ENCODE results near the gene G6PC3. TPM values are rescaled to one million over a fixed set of nuclear protein-coding genes. Genes with fewer than 3 reads are reported as not detected.

Gene G6PC3
- total and polyA plus RNA-seq, 10 of the 15 experiments (the other 5 are each of a cell fraction or from before 2014, with no cell fraction given), result 13.0 to 93.7 (median 43.0) TPM

DNA sequence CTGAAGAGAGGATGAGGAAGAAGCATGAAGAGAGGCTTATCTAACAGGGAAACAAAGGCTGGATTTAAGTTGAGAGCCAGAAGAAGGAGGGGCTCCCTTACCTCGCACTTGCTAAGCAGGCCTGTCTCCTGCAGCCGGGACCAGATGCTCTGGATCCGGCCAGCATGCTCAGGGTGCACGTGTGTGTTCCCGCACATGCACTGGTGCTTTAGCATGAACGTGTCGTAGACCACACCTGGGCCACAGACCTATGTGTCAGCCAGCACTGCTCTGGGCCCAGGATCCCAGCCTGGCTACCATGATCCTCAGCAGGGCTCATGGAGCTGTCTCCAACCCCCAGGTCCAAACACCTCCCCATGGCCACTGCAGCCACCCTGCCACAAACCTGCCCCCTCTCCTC lies 14.4 kb downstream of the G6PC3 start:
- ChIA-PET CTCF (interaction anchor here (1.3 to 2.3 kb wide), 4 partner anchors 10 to 84 kb away, joined by 3 to 16 read pairs (median 4); no protein-coding TSS in a partner anchor), POLR2A (no interaction called here), RAD21 (ENCODE audit: unreplicated experiment) (no interaction called here), SMC1A (ENCODE audit: uncharacterized antibody, unreplicated experiment) (no interaction called here)
- Histone ChIP-seq H4K20me1 (ENCODE audit: control insufficient read depth, insufficient read depth) (no peaks in the 10 kb centered on the region; the same call in 1 of the 2 replicates), H2AFZ (ENCODE audit: control insufficient read depth, low read depth, low read length) (no peak overlapping the region), H3K9me3 (replicated peaks; ENCODE audit: control insufficient read depth, insufficient read depth, low read length) (no peaks in the 10 kb centered on the region), H3K4me2 (ENCODE audit: control insufficient read depth, insufficient read depth) (no peak overlapping the region), H3K79me2 (ENCODE audit: control insufficient read depth, insufficient read depth, low read length) (no peaks in the 10 kb centered on the region), H3K27ac (ENCODE audit: control insufficient read depth, insufficient read depth) (no peak overlapping the region), H3K4me1 (ENCODE audit: control insufficient read depth, insufficient read depth, low read length) (no peaks in the 10 kb centered on the region), H3K36me3 (ENCODE audit: control insufficient read depth in 2 of 2, insufficient read depth in 2 of 2, low read length in 1 of 2) (peaks cover 13 to 36% of the 10 kb centered on the region in 2 experiments; a peak in 3 of 4 replicates), H3K9ac (ENCODE audit: control insufficient read depth, insufficient read depth, low read length) (no peak overlapping the region), H3K4me3 (no peak overlapping the region), H3K27me3 (replicated peaks in 1 of 2; ENCODE audit: control insufficient read depth in 2 of 2, insufficient read depth in 2 of 2, low read length in 1 of 2) (no peaks in the 10 kb centered on the region)
- WGBS (ENCODE audit: insufficient coverage, insufficient replicate concordance, low lambda C conversion rate, missing lambda C conversion rate), result 80% methylated on average over 7 of the region's 7 CpGs
- FAIRE-seq (no peak), ATAC-seq (no peak), DNase-seq (ENCODE audit: low read depth, low spot score) (no peak)
- intact Hi-C loops (cut with micrococcal nuclease; ENCODE audit: unreplicated experiment) (no loop called here), in situ Hi-C loops (cut with MboI) (no loop called here)
- no peak for TF ChIP-seq ATF7 (IDR thresholded peaks at IDR 0.05; ENCODE audit: low read depth)
- TF ChIP-seq YY1 (IDR thresholded peaks at IDR 0.05; ENCODE audit: low read depth, low read length), result no peak
- no peak for TF ChIP-seq NFIC (IDR thresholded peaks at IDR 0.05; ENCODE audit: low read depth, low read length)
- no peak for TF ChIP-seq TAF1 (IDR thresholded peaks at IDR 0.05; ENCODE audit: borderline replicate concordance, low read depth, low read length)
- TF ChIP-seq KAT2A (conservative IDR thresholded peaks at IDR 0.05; ENCODE audit: control insufficient read depth, low read depth, low read length), result no peak
- no peak for TF ChIP-seq LARP7 (IDR thresholded peaks at IDR 0.05)
- no peak for TF ChIP-seq SIX5 (IDR thresholded peaks at IDR 0.05; ENCODE audit: low read depth, low read length, severe bottlenecking)
- no peak for TF ChIP-seq SPI1 (IDR thresholded peaks at IDR 0.05; ENCODE audit: borderline replicate concordance, insufficient read depth, low read depth, low read length)
- no peak for TF ChIP-seq SUPT20H (IDR thresholded peaks at IDR 0.05; ENCODE audit: borderline replicate concordance, control insufficient read depth, low read depth, low read length)
- no peak for TF ChIP-seq STAT3 (IDR thresholded peaks at IDR 0.05; ENCODE audit: low read depth, low read length)
- TF ChIP-seq CEBPB (IDR thresholded peaks at IDR 0.05; ENCODE audit: borderline replicate concordance in 1 of 2, low read depth in 2 of 2, low read length in 2 of 2), result no peak
- TF ChIP-seq MTA2 (IDR thresholded peaks at IDR 0.05; ENCODE audit: low read depth), result no peak
- TF ChIP-seq ZBED1 (IDR thresholded peaks at IDR 0.05; ENCODE audit: borderline replicate concordance), result no peak
- TF ChIP-seq HDAC6 (IDR thresholded peaks at IDR 0.05; ENCODE audit: unreplicated experiment), result no peak
- TF ChIP-seq MTA3 (IDR thresholded peaks at IDR 0.05; ENCODE audit: borderline replicate concordance, low read length), result no peak
- no peak for TF ChIP-seq MYB (IDR thresholded peaks at IDR 0.05; ENCODE audit: borderline replicate concordance, low read depth, low read length)
- TF ChIP-seq POLR2A (IDR thresholded peaks at IDR 0.05; ENCODE audit: low read depth, low read length), result no peak
- BruUV-seq (replicated peaks), result no TSS peak
